Measurements from ENCODE around the gene PLXNC1. TPM values are rescaled to one million over a fixed set of nuclear protein-coding genes. Genes with fewer than 3 reads are reported as not detected.

Gene PLXNC1
- total and polyA plus RNA-seq, 2 of the 8 experiments (the other 6 are each of a cell fraction or from before 2014, with no cell fraction given), result 0.83 to 2.0 TPM

DNA sequence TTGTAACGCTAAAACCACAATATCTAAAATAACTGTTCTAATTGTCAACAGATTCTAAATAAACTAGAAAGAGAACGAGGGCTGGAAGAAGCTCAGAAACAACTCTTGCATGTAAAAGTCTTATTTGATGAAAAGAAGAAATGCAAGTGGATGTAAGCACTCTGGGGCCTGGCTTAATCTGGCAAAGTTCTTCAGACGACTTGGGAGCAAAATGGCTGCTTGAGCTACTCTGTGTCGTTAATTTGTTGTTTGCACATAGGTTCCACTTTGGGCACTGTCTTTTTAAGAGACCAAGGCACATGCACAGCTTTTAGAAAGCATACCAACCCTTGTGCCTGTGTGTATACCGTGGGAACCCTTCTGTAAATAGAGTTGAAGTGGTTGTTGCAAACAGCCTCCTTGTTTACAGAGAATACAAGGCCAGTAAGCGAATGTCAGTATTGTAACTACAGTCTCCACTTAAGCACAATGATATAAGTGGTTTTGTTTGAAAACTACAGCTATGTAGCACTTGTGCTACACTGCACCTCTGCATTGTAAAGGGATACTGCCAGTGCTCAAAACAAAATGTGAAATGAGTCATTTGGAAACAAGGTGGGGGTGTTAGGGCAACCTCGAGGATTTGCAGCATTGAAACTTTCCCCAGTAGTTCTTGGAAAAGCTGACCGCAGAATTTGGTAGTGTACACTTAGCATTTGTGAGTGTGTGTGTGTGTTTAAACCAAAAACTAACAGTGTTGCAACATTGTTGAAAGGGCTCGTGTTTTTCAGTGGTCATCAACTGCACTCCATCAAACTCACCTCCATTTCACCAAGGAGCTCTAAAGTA, 157.0 kb downstream of the PLXNC1 start:
- peak overlapping the region; percentile 43; the same call in 1 of the 2 replicates for H2AFZ ChIP-seq (ENCODE audit: low read length)
- H2BK15ac ChIP-seq (ENCODE audit: low read length), result no peak overlapping the region
- peak overlapping the region in 1 of 4 experiments; percentile 15; a peak in 1 of 8 replicates for H3K4me3 ChIP-seq (ENCODE audit: extremely low read depth in 1 of 4, insufficient read depth in 2 of 4, low read depth in 3 of 4, low read length in 4 of 4)
- H3K56ac ChIP-seq (replicated peaks; ENCODE audit: insufficient read length, low read depth, low read length), result no peak overlapping the region
- no peaks in the 10 kb centered on the region for H3K79me1 ChIP-seq (ENCODE audit: low read depth, low read length)
- H3K4me2 ChIP-seq (ENCODE audit: insufficient read depth in 1 of 2, low read depth in 2 of 2, low read length in 2 of 2), result peak overlapping the region; percentile 45 to 59
- peak overlapping the region; percentile 60; the same call in 1 of the 2 replicates for H2BK12ac ChIP-seq (ENCODE audit: low read depth, low read length)
- H3K23ac ChIP-seq (ENCODE audit: insufficient read length), result no peak overlapping the region
- POLR2A ChIA-PET (ENCODE audit: partially characterized antibody), result interaction anchor here (0.5 to 1.5 kb wide), 7 partner anchors 11 to 44 kb away, joined by 3 to 5 read pairs (median 3); no protein-coding TSS in a partner anchor
- no peaks in the 10 kb centered on the region for H4K20me1 ChIP-seq (replicated peaks in 1 of 2; ENCODE audit: control insufficient read depth in 1 of 2, insufficient read depth in 2 of 2, low read length in 2 of 2)
- CTCF ChIA-PET (ENCODE audit: partially characterized antibody), result interaction anchor here (0.6 to 2.7 kb wide), 7 partner anchors 10 to 225 kb away, joined by 3 to 10 read pairs (median 3); partner anchors contain the start of gene PLXNC1
- 51% methylated on average over 9 of the region's 9 CpGs; no CpG with 5 or more reads in 1 of the 2 experiments for WGBS, 2 experiments (ENCODE audit: extremely low coverage in 1 of 2, insufficient coverage in 1 of 2, insufficient read length in 1 of 2, insufficient replicate concordance in 2 of 2, low coverage in 1 of 2, low lambda C conversion rate in 2 of 2, missing lambda C conversion rate in 1 of 2)
- H2BK120ac ChIP-seq (replicated peaks; ENCODE audit: low read depth, low read length), result peak overlapping the region; percentile 4
- H2BK20ac ChIP-seq (ENCODE audit: low read length), result peak overlapping the region; percentile 2; the same call in 1 of the 2 replicates
- H3K18ac ChIP-seq (ENCODE audit: extremely low read depth, low read length), result peak overlapping the region; percentile 34; the same call in 1 of the 2 replicates
- H3K27me3 ChIP-seq (replicated peaks in 1 of 4; ENCODE audit: control insufficient read depth in 3 of 4, extremely low read depth in 1 of 4, insufficient read depth in 3 of 4, low read length in 3 of 4), result no peaks in the 10 kb centered on the region
- peaks cover 8 to 19% (median 16%) of the 10 kb centered on the region in 4 experiments; a peak in 6 of 7 replicates for H3K4me1 ChIP-seq (replicated peaks in 1 of 4; ENCODE audit: control insufficient read depth in 3 of 4, insufficient read depth in 4 of 4, low read length in 3 of 4)
- H3K27ac ChIP-seq (ENCODE audit: low read depth, low read length), result peak overlapping the region; percentile 73; the same call in 1 of the 2 replicates
- no peak overlapping the region for H3K14ac ChIP-seq (ENCODE audit: insufficient read length)
- FAIRE-seq, result peak; percentile 58
- H4K91ac ChIP-seq (replicated peaks; ENCODE audit: insufficient read length, low read length), result peak overlapping the region; percentile 50
- TF ChIP-seq YY1 (IDR thresholded peaks at IDR 0.05; ENCODE audit: low read depth, low read length), result peak; percentile 78
- TF ChIP-seq CBX8 (IDR thresholded peaks at IDR 0.05; ENCODE audit: borderline replicate concordance, low read depth, low read length), result no peak
- TF ChIP-seq TAF7 (optimal IDR thresholded peaks at IDR 0.05; ENCODE audit: borderline replicate concordance, low read depth, low read length), result no peak
- no peak for TF ChIP-seq SRF (IDR thresholded peaks at IDR 0.05; ENCODE audit: low read depth, low read length)
- TF ChIP-seq FOSL1 (IDR thresholded peaks at IDR 0.05; ENCODE audit: insufficient read depth, low read depth, low read length), result no peak
- H3K9ac ChIP-seq (replicated peaks in 1 of 4; ENCODE audit: extremely low read depth in 1 of 4, low read depth in 3 of 4, low read length in 3 of 4), result no peak overlapping the region; a peak in 1 of 7 replicates
- H4K5ac ChIP-seq (ENCODE audit: insufficient read length, low read depth, low read length), result peak overlapping the region; percentile 65
- 0 out of 2 replicates have a peak, but pooled peaks cover 2% of the 10 kb centered on the region for H3K23me2 ChIP-seq (ENCODE audit: low read depth, low read length)
- no peak overlapping the region for H3K4ac ChIP-seq (replicated peaks; ENCODE audit: insufficient read length, low read depth, low read length)
- H4K8ac ChIP-seq (ENCODE audit: extremely low read depth, insufficient read depth, low read length), result no peak overlapping the region
- DNase-seq (ENCODE audit: low read depth in 1 of 2, low spot score in 2 of 2), result no peak
- H3K9me3 ChIP-seq (ENCODE audit: insufficient read depth in 2 of 2, low read depth in 1 of 2, low read length in 1 of 2), result no peaks in the 10 kb centered on the region
- peaks cover 2 to 10% (median 7%) of the 10 kb centered on the region in 4 experiments; a peak in 4 of 8 replicates for H3K36me3 ChIP-seq (ENCODE audit: control insufficient read depth in 2 of 4, insufficient read depth in 4 of 4, low read length in 3 of 4)
- no peaks in the 10 kb centered on the region for H3K79me2 ChIP-seq (ENCODE audit: control insufficient read depth in 1 of 2, insufficient read depth in 2 of 2, low read length in 2 of 2)
- H2AK5ac ChIP-seq (ENCODE audit: low read depth, low read length), result peak overlapping the region; percentile 75; the same call in 1 of the 2 replicates
- H2BK5ac ChIP-seq (ENCODE audit: low read depth, low read length), result peak overlapping the region; percentile 85
